OCI-LY7 (cell line): ENCODE data around the gene MAPRE3. TPM values are rescaled to one million over a fixed set of nuclear protein-coding genes. Genes with fewer than 3 reads are reported as not detected.

ENCODE experiments used
- BruUV-seq: library from RNA; stranded (reverse); fragments of 400-500 nt; replicated peaks from 2 replicates; lab custom pipeline; 2021; lab: Mats Ljungman, UMichigan
- CTCF ChIA-PET: fragments of 300-600 bp; sonication (Branson Sonifier 250); formaldehyde crosslinking; loops from one replicate; lab custom pipeline; 2022; ENCODE audit warnings: antibody characterized with exemption; ENCODE audit not compliant: unreplicated experiment; lab: Charles Lee
- POLR2A ChIA-PET: fragments of 300-600 bp; sonication (Branson Sonifier 250); formaldehyde crosslinking; loops from one replicate; lab custom pipeline; 2022; ENCODE audit warnings: antibody characterized with exemption; lab: Charles Lee
- DNase-seq: peaks from one replicate; pipeline ENCODE4 v3.0.0-alpha.2; 2015; ENCODE audit warnings: low spot score
- H2AFZ ChIP-seq: fragments of 200-600 bp; sonication (generic), shearing (Covaris generic); 2 replicates; pipeline ENCODE4 v1.6.1; 2014; ENCODE audit warnings: mild to moderate bottlenecking, antibody characterized with exemption, low read length, moderate library complexity
- H3K27ac ChIP-seq: fragments of 200-600 bp; sonication (generic); 2 replicates; pipeline ENCODE4 v1.5.1; 2014; ENCODE audit warnings: mixed run types, low read depth, mild to moderate bottlenecking, moderate library complexity, low read length, inconsistent platforms; ENCODE audit not compliant: poor library complexity, severe bottlenecking
- H3K36me3 ChIP-seq: fragments of 200-600 bp; sonication (generic); 2 replicates; pipeline ENCODE4 v1.6.1; 2014; ENCODE audit warnings: mild to moderate bottlenecking, antibody characterized with exemption, low read length, moderate library complexity, mixed read lengths; ENCODE audit not compliant: insufficient read depth
- H3K4me1 ChIP-seq: fragments of 200-600 bp; sonication (generic); 2 replicates; pipeline ENCODE4 v1.5.1; 2014; ENCODE audit warnings: mild to moderate bottlenecking, low read length; ENCODE audit not compliant: insufficient read depth, poor library complexity, severe bottlenecking
- H3K4me2 ChIP-seq: fragments of 200-600 bp; sonication (generic); 2 replicates; pipeline ENCODE4 v1.6.1; 2014; ENCODE audit warnings: mild to moderate bottlenecking, low read length
- H3K4me3 ChIP-seq: fragments of 200-600 bp; sonication (generic); 2 replicates; pipeline ENCODE4 v1.5.1; 2014; ENCODE audit warnings: mild to moderate bottlenecking, low read depth, low read length; ENCODE audit not compliant: poor library complexity, severe bottlenecking
- H3K79me2 ChIP-seq: fragments of 200-600 bp; sonication (generic); 2 replicates; pipeline ENCODE4 v1.6.1; 2016; ENCODE audit warnings: low read depth, mild to moderate bottlenecking, low read length, moderate library complexity, mixed read lengths; ENCODE audit not compliant: insufficient read depth
- H3K9me2 ChIP-seq: fragments of 200-600 bp; sonication (generic); 2 replicates; pipeline ENCODE4 v1.6.1; 2016; ENCODE audit warnings: mild to moderate bottlenecking, low read length, mixed read lengths; ENCODE audit not compliant: insufficient read depth
- H3K9me3 ChIP-seq: fragments of 200-600 bp; sonication (generic); 2 replicates; pipeline ENCODE4 v1.6.1; 2014; ENCODE audit warnings: mild to moderate bottlenecking, mixed run types, low read length, mixed read lengths
- H4K20me1 ChIP-seq: fragments of 200-600 bp; sonication (generic); 2 replicates; pipeline ENCODE4 v1.6.1; 2014; ENCODE audit warnings: mild to moderate bottlenecking, antibody characterized with exemption, low read length, moderate library complexity, mixed read lengths; ENCODE audit not compliant: insufficient read depth
- CTCF ChIP-seq: fragments of 200-600 bp; sonication (generic); conservative IDR thresholded peaks from 2 replicates; pipeline ENCODE4 v1.5.1; 2014; ENCODE audit warnings: mild to moderate bottlenecking, antibody characterized with exemption, low read length, moderate library complexity, mixed read lengths
- EZH2phosphoT487 ChIP-seq: fragments of 200-600 bp; sonication (generic); IDR thresholded peaks from 2 replicates; pipeline ENCODE4 v1.6.1; 2018; ENCODE audit warnings: low read depth, borderline replicate concordance, mild to moderate bottlenecking, mixed run types, antibody characterized with exemption, low read length, moderate library complexity, mixed read lengths
- intact Hi-C: fragments of 100-400 bp; cut with micrococcal nuclease; formaldehyde crosslinking; loops from one replicate; pipeline ENCODE4 v1.10.0; 2022; ENCODE audit not compliant: unreplicated experiment
- total RNA-seq, 2 experiments: library from RNA; depleted of rRNA in 1 of 2; stranded (reverse); fragments of >200 nt in 1 of 2; shearing (Covaris generic) in 1 of 2; gene quantifications; 2 replicates each; pipeline ENCODE4 v1.2.3, GENCODE V29; 2014 to 2022

MAPRE3 gene
- total RNA-seq, 2 experiments from 2014 or later, result not detected

- DNase-seq, result no peak
- Histone ChIP-seq H3K27ac (no peak overlapping the region), H3K79me2 (no peaks in the 10 kb centered on the region), H3K36me3 (no peaks in the 10 kb centered on the region), H3K4me3 (no peak overlapping the region), H3K4me2 (no peak overlapping the region), H3K9me2 (no peaks in the 10 kb centered on the region), H4K20me1 (no peaks in the 10 kb centered on the region), H3K4me1 (no peaks in the 10 kb centered on the region), H3K9me3 (no peaks in the 10 kb centered on the region), H2AFZ (no peak overlapping the region)
- ChIA-PET POLR2A (interaction anchor here (1.0 kb wide), 1 partner anchor 14 kb away, joined by 3 read pairs; no protein-coding TSS in a partner anchor), CTCF (no interaction called here)
- TF ChIP-seq CTCF, result no peak
- no peak for TF ChIP-seq EZH2phosphoT487
- BruUV-seq, result no TSS peak
- intact Hi-C loops, result no loop called here
These were observed 5.8 kb downstream of the MAPRE3 start for GRCh38 chr2:26976237-26976636.

GRCh38 chr2:26977012-26977411 is 6.6 kb downstream of the MAPRE3 start:
- ChIA-PET CTCF (no interaction called here), POLR2A (interaction anchor here (1.0 kb wide), 1 partner anchor 13 kb away, joined by 3 read pairs; no protein-coding TSS in a partner anchor)
- no peak for DNase-seq
- Histone ChIP-seq H4K20me1 (no peaks in the 10 kb centered on the region), H3K9me2 (no peaks in the 10 kb centered on the region), H3K4me1 (no peaks in the 10 kb centered on the region), H3K9me3 (no peaks in the 10 kb centered on the region), H3K4me2 (no peak overlapping the region), H2AFZ (no peak overlapping the region), H3K4me3 (no peak overlapping the region), H3K79me2 (no peaks in the 10 kb centered on the region), H3K36me3 (no peaks in the 10 kb centered on the region), H3K27ac (no peak overlapping the region)
- intact Hi-C loops, result no loop called here
- TF ChIP-seq EZH2phosphoT487 (no peak), CTCF (no peak)
- no TSS peak for BruUV-seq

- intact Hi-C loops, result no loop called here
- Histone ChIP-seq H3K27ac (no peak overlapping the region), H3K4me1 (no peaks in the 10 kb centered on the region), H3K4me3 (no peak overlapping the region), H3K79me2 (no peaks in the 10 kb centered on the region), H4K20me1 (no peaks in the 10 kb centered on the region), H3K9me3 (no peaks in the 10 kb centered on the region), H3K4me2 (no peak overlapping the region), H3K9me2 (no peaks in the 10 kb centered on the region), H2AFZ (no peak overlapping the region), H3K36me3 (no peaks in the 10 kb centered on the region)
- DNase-seq, result no peak
- CTCF ChIA-PET, result no interaction called here
- POLR2A ChIA-PET, result interaction anchor here (0.6 to 0.7 kb wide), 2 partner anchors 30 to 137 kb away, joined by 3 read pairs; no protein-coding TSS in a partner anchor
- no TSS peak for BruUV-seq
- TF ChIP-seq CTCF (no peak), EZH2phosphoT487 (no peak)
These were observed 7.7 kb downstream of the MAPRE3 start for GRCh38 chr2:26978061-26978596.
